Measurements from ENCODE around the gene TAGAP.

The TAGAP gene

DNA sequence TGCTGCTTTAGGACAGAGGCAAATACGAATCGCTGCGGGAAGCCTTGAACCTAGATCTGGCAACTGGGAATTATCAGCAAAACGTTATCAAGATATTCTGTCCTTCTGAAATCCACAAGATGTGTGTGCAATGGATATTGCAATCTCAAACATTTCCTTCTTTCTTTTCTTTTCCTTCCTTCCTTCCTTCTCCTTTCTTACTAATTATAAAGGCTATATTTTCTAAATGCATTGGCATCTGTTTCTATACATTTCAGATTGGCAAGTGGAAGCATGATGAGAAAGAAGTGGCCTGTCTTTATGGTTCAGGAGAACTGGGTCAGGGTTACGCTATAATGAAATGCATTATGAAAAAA is 2.0 kb downstream of the TAGAP start:
- Histone ChIP-seq H4K20me1 (ENCODE audit: insufficient read depth, low read length) (no peaks in the 10 kb centered on the region), H3K9me3 (replicated peaks; ENCODE audit: insufficient read depth, low read length) (no peaks in the 10 kb centered on the region), H3F3A (ENCODE audit: insufficient read depth, low read length) (peaks cover 25% of the 10 kb centered on the region), H3K9me2 (replicated peaks; ENCODE audit: insufficient read depth, low read length) (no peaks in the 10 kb centered on the region), H3K4me2 (ENCODE audit: low read depth, low read length) (peak overlapping the region; percentile 69; the same call in 1 of the 2 replicates), H2AFZ (ENCODE audit: low read length) (no peak overlapping the region), H3K36me3 (replicated peaks; ENCODE audit: insufficient read depth, low read length) (no peaks in the 10 kb centered on the region), H3K9ac (ENCODE audit: low read length) (no peak overlapping the region), H3K27ac (ENCODE audit: low read length) (no peak overlapping the region), H3K4me1 (ENCODE audit: low read length) (peaks cover 29% of the 10 kb centered on the region), H3K27me3 (replicated peaks; ENCODE audit: insufficient read depth, low read length) (no peaks in the 10 kb centered on the region), H3K79me2 (ENCODE audit: low read length) (no peaks in the 10 kb centered on the region), H3K4me3 (ENCODE audit: low read length) (no peak overlapping the region)
- TF ChIP-seq EZH2phosphoT487 (IDR thresholded peaks at IDR 0.05; ENCODE audit: low read length) (no peak), EZH2 (optimal IDR thresholded peaks at IDR 0.05; ENCODE audit: low read depth, low read length) (no peak)
- TF ChIP-seq, protein P1, sequence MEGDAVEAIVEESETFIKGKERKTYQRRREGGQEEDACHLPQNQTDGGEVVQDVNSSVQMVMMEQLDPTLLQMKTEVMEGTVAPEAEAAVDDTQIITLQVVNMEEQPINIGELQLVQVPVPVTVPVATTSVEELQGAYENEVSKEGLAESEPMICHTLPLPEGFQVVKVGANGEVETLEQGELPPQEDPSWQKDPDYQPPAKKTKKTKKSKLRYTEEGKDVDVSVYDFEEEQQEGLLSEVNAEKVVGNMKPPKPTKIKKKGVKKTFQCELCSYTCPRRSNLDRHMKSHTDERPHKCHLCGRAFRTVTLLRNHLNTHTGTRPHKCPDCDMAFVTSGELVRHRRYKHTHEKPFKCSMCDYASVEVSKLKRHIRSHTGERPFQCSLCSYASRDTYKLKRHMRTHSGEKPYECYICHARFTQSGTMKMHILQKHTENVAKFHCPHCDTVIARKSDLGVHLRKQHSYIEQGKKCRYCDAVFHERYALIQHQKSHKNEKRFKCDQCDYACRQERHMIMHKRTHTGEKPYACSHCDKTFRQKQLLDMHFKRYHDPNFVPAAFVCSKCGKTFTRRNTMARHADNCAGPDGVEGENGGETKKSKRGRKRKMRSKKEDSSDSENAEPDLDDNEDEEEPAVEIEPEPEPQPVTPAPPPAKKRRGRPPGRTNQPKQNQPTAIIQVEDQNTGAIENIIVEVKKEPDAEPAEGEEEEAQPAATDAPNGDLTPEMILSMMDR (IDR thresholded peaks at IDR 0.05; ENCODE audit: low read length), result no peak
- DNase-seq, result no peak

DNA sequence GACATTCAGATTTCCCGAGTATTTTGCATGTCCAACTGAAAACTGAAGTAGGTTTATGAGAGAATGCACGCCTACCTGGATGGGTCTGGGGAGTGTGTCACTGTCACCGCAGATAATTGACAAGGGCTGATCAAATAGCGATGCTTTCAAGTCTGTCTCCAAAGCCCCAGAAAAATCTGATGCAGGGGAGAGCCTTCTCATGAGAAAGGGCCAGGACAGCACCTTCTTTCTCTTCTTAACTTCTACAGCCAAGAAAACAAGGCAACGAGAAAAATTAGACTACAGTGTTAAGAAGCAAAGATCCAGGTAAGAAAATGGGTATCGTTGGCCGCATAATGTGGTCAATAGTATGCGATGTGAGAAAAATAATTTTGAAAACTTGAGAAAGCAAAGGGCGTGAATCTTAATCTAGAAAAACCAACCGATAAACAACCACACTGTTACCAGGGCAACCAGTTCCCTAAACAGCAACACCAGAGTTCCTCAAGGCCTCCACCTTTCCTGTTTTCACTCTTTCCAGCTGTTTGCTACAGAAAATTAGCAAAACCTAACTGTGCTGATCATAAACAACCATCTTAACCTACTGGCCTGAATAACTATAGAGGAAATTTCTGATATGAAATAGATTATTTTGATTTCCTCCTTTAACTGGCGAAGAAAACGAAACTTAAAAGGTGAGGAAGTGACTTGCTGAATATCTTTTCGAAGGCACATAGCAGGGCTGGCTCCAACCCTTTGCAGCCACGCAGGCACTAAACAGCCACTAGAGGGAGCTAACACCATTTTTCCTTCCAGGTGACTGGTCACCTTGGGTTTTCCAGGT is 2.6 kb downstream of the TAGAP start:
- H4K20me1 ChIP-seq (ENCODE audit: insufficient read depth, low read length), result no peaks in the 10 kb centered on the region
- no peaks in the 10 kb centered on the region for H3K79me2 ChIP-seq (ENCODE audit: low read length)
- H3K9ac ChIP-seq (ENCODE audit: low read length), result peak overlapping the region; percentile 52; the same call in 1 of the 2 replicates
- no peaks in the 10 kb centered on the region for H3K9me2 ChIP-seq (replicated peaks; ENCODE audit: insufficient read depth, low read length)
- H3K9me3 ChIP-seq (replicated peaks; ENCODE audit: insufficient read depth, low read length), result no peaks in the 10 kb centered on the region
- no peaks in the 10 kb centered on the region for H3K27me3 ChIP-seq (replicated peaks; ENCODE audit: insufficient read depth, low read length)
- H3K27ac ChIP-seq (ENCODE audit: low read length), result 0 out of 2 replicates have a peak overlapping the region, but pooled peaks have one; percentile 21
- peak overlapping the region; percentile 29; the same call in 1 of the 2 replicates for H3K4me3 ChIP-seq (ENCODE audit: low read length)
- H3K36me3 ChIP-seq (replicated peaks; ENCODE audit: insufficient read depth, low read length), result no peaks in the 10 kb centered on the region
- peak overlapping the region; percentile 58; the same call in 1 of the 2 replicates for H2AFZ ChIP-seq (ENCODE audit: low read length)
- H3F3A ChIP-seq (ENCODE audit: insufficient read depth, low read length), result peaks cover 25% of the 10 kb centered on the region
- peak overlapping the region; percentile 69 for H3K4me2 ChIP-seq (ENCODE audit: low read depth, low read length)
- peaks cover 31% of the 10 kb centered on the region for H3K4me1 ChIP-seq (ENCODE audit: low read length)
- DNase-seq, result peak; percentile 70
- TF ChIP-seq EZH2 (optimal IDR thresholded peaks at IDR 0.05; ENCODE audit: low read depth, low read length), result no peak
- TF ChIP-seq EZH2phosphoT487 (IDR thresholded peaks at IDR 0.05; ENCODE audit: low read length), result no peak
- TF ChIP-seq, protein P1 (IDR thresholded peaks at IDR 0.05; ENCODE audit: low read length), result peak; percentile 79

DNA sequence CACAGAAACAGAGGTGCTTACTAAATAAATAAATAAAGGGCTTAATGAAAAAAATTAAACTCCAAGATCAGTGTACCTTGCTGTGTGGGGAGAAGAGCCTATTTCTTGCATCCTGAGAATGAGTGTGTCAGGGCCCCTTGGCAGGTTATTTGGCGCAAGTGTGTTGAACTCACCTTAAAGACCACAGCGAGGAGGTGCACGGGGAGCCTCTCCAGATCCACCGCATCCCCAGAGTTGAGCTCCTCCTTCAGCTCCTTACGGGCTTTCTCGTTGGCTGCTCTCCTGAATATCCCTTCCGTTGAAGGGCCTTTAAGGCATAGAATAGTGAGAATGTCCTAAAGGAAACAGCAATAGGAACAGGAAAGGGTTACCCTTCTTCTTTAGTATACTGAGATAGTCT is 3.6 kb downstream of the TAGAP start:
- H3K27ac ChIP-seq (ENCODE audit: low read length), result no peak overlapping the region
- no peaks in the 10 kb centered on the region for H3K9me3 ChIP-seq (replicated peaks; ENCODE audit: insufficient read depth, low read length)
- no peaks in the 10 kb centered on the region for H3K79me2 ChIP-seq (ENCODE audit: low read length)
- DNase-seq, result no peak
- H3K4me2 ChIP-seq (ENCODE audit: low read depth, low read length), result no peak overlapping the region
- TF ChIP-seq, protein P1 (IDR thresholded peaks at IDR 0.05; ENCODE audit: low read length), result no peak
- no peak for TF ChIP-seq EZH2phosphoT487 (IDR thresholded peaks at IDR 0.05; ENCODE audit: low read length)
- TF ChIP-seq EZH2 (optimal IDR thresholded peaks at IDR 0.05; ENCODE audit: low read depth, low read length), result no peak
- H3F3A ChIP-seq (ENCODE audit: insufficient read depth, low read length), result peaks cover 25% of the 10 kb centered on the region
- H3K27me3 ChIP-seq (replicated peaks; ENCODE audit: insufficient read depth, low read length), result no peaks in the 10 kb centered on the region
- peaks cover 31% of the 10 kb centered on the region for H3K4me1 ChIP-seq (ENCODE audit: low read length)
- no peaks in the 10 kb centered on the region for H3K36me3 ChIP-seq (replicated peaks; ENCODE audit: insufficient read depth, low read length)
- no peaks in the 10 kb centered on the region for H3K9me2 ChIP-seq (replicated peaks; ENCODE audit: insufficient read depth, low read length)
- no peak overlapping the region for H3K9ac ChIP-seq (ENCODE audit: low read length)
- no peaks in the 10 kb centered on the region for H4K20me1 ChIP-seq (ENCODE audit: insufficient read depth, low read length)
- H3K4me3 ChIP-seq (ENCODE audit: low read length), result no peak overlapping the region
- H2AFZ ChIP-seq (ENCODE audit: low read length), result no peak overlapping the region
